Type B pancreatic cell (in vitro differentiated cells): Measurements from ENCODE around the gene GPR137. TPM values are rescaled to one million over a fixed set of nuclear protein-coding genes. Genes with fewer than 3 reads are reported as not detected.

Experiments
- DNase-seq: peaks from one replicate; pipeline ENCODE4 v3.0.0; 2021; ENCODE audit warnings: mixed read lengths; ENCODE audit not compliant: unreplicated experiment; ENCODE audit errors: extremely low spot score
- H3K27ac Mint-ChIP-seq: 2 replicates; pipeline ENCODE4 v1.8.0; 2021; ENCODE audit warnings: mild to moderate bottlenecking, mixed read lengths
- H3K27me3 Mint-ChIP-seq: 2 replicates; pipeline ENCODE4 v1.8.0; 2021; ENCODE audit warnings: mixed read lengths
- H3K36me3 Mint-ChIP-seq: 2 replicates; pipeline ENCODE4 v1.8.0; 2021; ENCODE audit warnings: mixed read lengths
- H3K4me1 Mint-ChIP-seq: one replicate; pipeline ENCODE4 v1.8.0; 2021; ENCODE audit warnings: mixed read lengths; ENCODE audit not compliant: unreplicated experiment
- H3K4me3 Mint-ChIP-seq: 2 replicates; pipeline ENCODE4 v1.8.0; 2021; ENCODE audit warnings: mild to moderate bottlenecking, mixed read lengths
- H3K9me3 Mint-ChIP-seq: 2 replicates; pipeline ENCODE4 v1.8.0; 2021; ENCODE audit warnings: mixed read lengths
- total RNA-seq: library from RNA; stranded (reverse); gene quantifications from 2 replicates; pipeline ENCODE4 v1.2.1, GENCODE V29; 2021; ENCODE audit warnings: low replicate concordance
- TF ChIP-seq, protein P1 (sequence below): fragments of 200-600 bp; sonication (generic); conservative IDR thresholded peaks from 2 replicates; pipeline ENCODE4 v1.5.0; 2021; ENCODE audit warnings: antibody characterized with exemption, mild to moderate bottlenecking

The GPR137 gene
- total RNA-seq, 1 donor from 2014 or later = 47.9 TPM

DNA sequence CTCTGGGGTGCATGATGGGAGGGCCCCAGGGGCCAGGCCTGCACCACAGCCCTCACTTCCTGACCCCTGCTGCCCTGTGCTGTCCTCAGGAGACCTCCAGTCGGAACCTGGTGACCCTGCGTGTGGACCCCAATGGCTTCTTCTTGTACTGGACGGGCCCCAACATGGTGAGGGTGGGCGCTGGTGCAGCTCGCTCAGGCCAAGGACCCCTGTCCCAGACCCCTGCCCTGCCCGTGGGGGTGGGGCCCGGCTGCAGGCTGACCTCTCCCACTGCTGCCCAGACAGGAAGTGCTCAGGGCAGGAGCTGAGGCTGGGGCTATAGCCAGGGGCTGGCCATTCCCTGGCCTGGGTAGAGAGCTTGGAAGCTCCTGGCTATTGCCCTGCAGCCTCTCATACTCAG is 31.3 kb upstream of the GPR137 start:
- no peak for DNase-seq
- Mint-ChIP-seq H3K27ac (peak overlapping the region; percentile 53), H3K36me3 (peaks cover 1% of the 10 kb centered on the region), H3K27me3 (no peaks in the 10 kb centered on the region), H3K4me1 (peaks cover 15% of the 10 kb centered on the region), H3K9me3 (no peaks in the 10 kb centered on the region), H3K4me3 (peak overlapping the region; percentile 55)
- TF ChIP-seq, protein P1, sequence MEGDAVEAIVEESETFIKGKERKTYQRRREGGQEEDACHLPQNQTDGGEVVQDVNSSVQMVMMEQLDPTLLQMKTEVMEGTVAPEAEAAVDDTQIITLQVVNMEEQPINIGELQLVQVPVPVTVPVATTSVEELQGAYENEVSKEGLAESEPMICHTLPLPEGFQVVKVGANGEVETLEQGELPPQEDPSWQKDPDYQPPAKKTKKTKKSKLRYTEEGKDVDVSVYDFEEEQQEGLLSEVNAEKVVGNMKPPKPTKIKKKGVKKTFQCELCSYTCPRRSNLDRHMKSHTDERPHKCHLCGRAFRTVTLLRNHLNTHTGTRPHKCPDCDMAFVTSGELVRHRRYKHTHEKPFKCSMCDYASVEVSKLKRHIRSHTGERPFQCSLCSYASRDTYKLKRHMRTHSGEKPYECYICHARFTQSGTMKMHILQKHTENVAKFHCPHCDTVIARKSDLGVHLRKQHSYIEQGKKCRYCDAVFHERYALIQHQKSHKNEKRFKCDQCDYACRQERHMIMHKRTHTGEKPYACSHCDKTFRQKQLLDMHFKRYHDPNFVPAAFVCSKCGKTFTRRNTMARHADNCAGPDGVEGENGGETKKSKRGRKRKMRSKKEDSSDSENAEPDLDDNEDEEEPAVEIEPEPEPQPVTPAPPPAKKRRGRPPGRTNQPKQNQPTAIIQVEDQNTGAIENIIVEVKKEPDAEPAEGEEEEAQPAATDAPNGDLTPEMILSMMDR = no peak

DNA sequence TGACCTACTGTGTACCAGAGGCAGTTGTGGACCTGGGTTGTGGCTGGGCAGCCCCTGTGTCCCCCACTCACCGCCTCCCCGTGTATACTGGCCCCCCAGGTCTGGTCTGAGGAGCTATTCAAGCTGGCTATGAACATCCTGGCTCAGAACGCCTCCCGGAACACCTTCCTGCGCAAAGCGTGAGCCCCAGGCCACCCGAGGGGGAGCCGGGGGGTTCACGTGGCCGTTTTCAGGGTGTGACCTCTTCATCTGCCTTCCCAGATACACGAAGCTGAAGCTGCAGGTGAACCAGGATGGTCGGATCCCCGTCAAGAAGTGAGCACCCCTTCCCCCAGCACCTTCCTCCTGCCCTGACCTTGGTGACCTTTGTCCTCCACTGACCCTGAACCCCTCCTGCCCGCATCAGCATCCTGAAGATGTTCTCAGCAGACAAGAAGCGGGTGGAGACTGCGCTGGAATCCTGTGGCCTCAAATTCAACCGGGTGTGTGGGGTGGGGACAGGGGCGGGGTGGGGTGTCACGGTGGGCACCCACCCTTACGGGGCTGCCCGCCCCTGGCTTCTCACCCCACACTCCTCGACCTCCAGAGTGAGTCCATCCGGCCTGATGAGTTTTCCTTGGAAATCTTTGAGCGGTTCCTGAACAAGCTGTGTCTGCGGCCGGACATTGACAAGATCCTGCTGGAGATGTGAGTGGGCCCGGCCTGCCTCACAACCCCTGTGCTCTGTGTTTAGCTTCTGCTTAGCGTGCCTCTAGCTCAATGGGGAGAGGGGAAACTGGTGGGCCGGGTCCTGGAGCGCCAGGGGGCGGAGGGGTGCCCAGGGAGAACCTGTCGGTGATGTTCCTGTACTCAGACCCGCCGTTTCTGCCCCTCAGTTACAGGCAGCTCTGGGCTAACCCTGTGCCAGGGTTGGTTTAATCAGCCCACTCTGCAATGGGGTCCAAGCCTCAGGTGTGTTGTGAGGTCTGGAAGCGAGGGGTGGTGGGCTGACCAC is 30.2 kb upstream of the GPR137 start:
- TF ChIP-seq, protein P1 = no peak
- Mint-ChIP-seq H3K27ac (no peak overlapping the region), H3K4me3 (no peak overlapping the region), H3K4me1 (peaks cover 8% of the 10 kb centered on the region), H3K36me3 (peaks cover 11% of the 10 kb centered on the region), H3K27me3 (no peaks in the 10 kb centered on the region), H3K9me3 (no peaks in the 10 kb centered on the region)
- DNase-seq = no peak

DNA sequence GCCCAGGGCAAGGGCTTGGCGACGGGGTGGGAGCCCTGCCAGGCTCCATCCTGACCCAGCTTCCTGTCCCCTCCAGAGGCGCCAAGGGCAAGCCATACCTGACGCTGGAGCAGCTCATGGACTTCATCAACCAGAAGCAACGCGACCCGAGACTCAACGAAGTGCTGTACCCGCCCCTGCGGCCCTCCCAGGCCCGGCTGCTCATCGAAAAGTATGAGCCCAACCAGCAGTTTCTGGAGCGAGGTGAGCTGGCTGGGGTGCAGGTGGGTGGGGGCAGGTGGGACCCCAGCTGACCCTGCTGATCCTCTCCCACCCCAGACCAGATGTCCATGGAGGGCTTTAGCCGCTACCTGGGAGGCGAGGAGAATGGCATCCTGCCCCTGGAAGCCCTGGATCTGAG is 29.3 kb upstream of the GPR137 start:
- Mint-ChIP-seq H3K9me3 (no peaks in the 10 kb centered on the region), H3K27me3 (no peaks in the 10 kb centered on the region), H3K36me3 (peaks cover 11% of the 10 kb centered on the region), H3K27ac (no peak overlapping the region), H3K4me1 (peaks cover 8% of the 10 kb centered on the region), H3K4me3 (no peak overlapping the region)
- no peak for DNase-seq
- TF ChIP-seq, protein P1 = no peak

DNA sequence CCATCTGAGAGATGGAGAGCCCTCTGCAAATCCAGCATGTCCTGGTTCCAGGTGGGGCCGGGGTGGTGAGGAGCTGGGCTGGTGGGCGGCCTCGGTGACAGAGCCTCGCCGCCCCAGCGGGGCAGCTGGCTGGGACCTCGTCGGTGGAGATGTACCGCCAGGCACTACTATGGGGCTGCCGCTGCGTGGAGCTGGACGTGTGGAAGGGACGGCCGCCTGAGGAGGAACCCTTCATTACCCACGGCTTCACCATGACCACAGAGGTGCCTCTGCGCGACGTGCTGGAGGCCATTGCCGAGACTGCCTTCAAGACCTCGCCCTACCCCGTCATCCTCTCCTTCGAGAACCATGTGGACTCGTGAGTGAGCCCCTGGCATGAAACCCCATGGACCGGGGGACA is 27.3 kb upstream of the GPR137 start:
- Mint-ChIP-seq H3K27ac (no peak overlapping the region), H3K4me3 (no peak overlapping the region), H3K9me3 (no peaks in the 10 kb centered on the region), H3K4me1 (peaks cover 8% of the 10 kb centered on the region), H3K27me3 (no peaks in the 10 kb centered on the region), H3K36me3 (peaks cover 11% of the 10 kb centered on the region)
- DNase-seq = no peak
- TF ChIP-seq, protein P1 = no peak

DNA sequence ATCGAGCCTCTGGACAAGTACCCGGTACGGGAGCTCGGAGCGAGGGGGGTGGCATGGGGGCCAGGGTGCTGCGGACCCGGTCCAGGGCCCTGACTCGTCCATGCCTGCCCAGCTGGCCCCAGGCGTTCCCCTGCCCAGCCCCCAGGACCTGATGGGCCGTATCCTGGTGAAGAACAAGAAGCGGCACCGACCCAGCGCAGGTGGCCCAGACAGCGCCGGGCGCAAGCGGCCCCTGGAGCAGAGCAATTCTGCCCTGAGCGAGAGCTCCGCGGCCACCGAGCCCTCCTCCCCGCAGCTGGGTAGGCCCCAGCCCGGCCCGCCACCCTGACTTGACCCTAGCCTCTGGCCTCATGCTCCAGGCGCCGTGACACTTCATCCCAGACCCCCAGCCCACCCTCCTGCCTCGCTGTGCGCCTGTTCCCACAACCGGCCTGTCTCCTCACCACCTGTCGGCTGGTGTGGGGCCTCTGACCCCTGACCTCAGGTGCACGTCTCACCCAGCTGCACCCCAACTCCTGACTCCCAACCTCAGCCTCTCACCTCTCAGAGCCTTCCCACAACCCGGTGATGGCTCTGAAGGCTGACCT is 26.6 kb upstream of the GPR137 start:
- H3K27ac Mint-ChIP-seq = no peak overlapping the region
- H3K4me1 Mint-ChIP-seq = peaks cover under 1% of the 10 kb centered on the region
- no peaks in the 10 kb centered on the region for H3K9me3 Mint-ChIP-seq
- no peak overlapping the region for H3K4me3 Mint-ChIP-seq
- TF ChIP-seq, protein P1 = no peak
- H3K36me3 Mint-ChIP-seq = peaks cover 11% of the 10 kb centered on the region
- no peaks in the 10 kb centered on the region for H3K27me3 Mint-ChIP-seq
- DNase-seq = no peak
